ENCODE results near the gene TMEM212.
"Not testable (repeated sequence)": the region's sequence is repeated elsewhere in the genome, so short reads cannot be mapped to it uniquely, and the experiment has no call there.

Gene TMEM212

DNA sequence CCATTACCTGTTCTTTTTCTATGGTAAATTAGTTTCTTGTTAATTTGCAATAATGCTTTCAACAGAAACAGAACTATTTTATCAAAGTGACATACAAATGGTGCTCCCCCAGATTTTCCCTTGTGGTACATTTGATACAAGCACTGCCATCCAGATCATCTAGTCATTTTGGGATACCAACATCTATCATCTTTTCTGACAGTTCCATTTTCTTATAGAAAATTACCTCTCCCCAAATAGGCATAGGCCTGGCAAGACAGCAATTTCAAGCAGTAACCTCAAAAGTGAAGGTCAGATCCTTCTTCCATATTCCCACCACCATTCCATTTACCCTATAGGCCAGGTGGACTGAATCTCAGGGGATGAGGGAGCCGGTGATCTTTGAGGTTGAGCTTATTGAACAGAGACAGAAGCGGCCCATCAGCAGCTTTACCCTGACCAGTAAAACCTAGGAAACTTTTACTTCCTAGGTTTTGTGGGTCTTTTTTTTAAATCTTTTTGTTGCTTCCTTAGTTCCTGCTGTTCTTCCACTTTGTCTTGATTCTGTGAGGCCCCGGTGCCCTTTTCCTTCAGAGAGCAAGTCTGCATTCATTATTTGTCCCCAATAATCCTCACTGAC lies 29.8 kb upstream of the TMEM212 start:
- DNase-seq = no peak

- DNase-seq = no peak
Measured at GRCh38 chr3:171813897-171814460, 29.2 kb upstream of the TMEM212 start.

DNA sequence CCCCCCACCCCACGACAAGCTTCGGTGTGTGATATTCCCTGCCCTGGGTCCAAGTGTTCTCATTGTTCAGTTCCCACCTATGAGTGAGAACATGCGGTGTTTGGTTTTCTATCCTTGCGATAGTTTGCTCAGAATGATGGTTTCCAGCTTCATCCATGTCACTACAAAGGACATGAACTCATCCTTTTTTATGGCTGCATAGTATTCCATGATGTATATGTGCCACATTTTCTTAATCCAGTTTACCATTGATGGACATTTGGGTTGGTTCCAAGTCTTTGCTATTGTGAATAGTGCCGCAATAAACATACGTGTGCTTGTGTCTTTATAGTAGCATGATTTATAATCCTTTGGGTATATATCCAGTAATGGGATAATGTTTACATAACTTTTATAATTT lies 28.5 kb upstream of the TMEM212 start:
- DNase-seq = not testable (repeated sequence)

DNA sequence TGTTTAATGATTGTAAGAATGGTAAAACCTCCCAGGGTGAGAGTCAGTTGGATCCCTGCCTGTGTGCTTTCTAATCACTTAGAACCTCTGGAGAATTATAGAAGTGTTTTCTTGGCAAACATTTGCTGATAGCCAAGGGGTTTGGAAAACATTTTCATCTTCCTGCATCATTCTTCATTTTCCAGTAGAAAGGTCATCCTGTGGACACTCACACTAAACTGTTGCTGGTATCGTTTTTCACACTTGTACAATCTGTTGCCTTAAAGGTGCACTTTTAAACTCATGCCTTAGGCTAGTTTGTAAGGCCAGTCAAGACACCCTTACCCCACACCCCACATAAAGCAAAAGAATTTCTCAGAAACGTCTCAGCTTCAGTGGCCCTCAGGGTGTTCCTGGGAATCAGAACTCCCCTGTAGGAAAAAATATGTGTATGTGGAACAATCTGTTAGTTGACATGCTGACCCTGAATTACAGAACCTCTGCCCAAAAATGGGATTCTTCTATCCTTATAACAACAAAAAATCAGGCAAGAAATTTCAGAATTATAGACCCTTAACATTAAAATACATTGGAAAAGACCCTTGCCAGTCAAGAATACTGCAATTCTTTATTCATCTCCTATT lies 27.1 kb upstream of the TMEM212 start:
- no peak for DNase-seq

- DNase-seq = no peak
Measured at GRCh38 chr3:171817074-171817800, 25.9 kb upstream of the TMEM212 start.

- DNase-seq = no peak
Measured at GRCh38 chr3:171821044-171821443, 22.1 kb upstream of the TMEM212 start.

DNA sequence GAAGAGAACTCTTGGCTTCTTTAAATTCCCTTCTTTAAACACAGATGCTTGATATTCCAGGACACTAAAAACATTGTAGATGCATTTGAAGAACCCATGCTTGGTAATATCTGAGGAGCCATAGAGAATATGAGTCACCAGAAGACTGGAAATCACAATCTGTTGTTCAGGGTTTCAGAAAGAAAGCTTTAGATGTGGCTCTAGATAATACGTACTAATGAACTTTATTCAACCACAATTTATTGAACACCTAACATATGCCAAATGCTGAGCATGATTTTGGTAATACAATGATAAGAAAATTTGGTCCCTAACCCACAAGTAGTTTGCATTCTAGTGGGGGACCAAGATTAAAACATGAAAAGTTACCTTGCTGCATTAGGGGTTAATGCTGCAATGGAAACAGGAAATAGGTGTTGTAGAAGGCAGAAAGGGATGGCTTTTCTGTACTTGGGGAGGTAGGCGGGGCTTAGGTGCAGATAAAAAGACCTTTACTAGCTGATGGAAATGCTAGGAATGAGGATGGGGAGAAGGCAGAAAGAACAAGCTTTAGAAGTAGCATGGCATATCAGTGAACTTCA lies 21.3 kb upstream of the TMEM212 start:
- no peak for DNase-seq

DNA sequence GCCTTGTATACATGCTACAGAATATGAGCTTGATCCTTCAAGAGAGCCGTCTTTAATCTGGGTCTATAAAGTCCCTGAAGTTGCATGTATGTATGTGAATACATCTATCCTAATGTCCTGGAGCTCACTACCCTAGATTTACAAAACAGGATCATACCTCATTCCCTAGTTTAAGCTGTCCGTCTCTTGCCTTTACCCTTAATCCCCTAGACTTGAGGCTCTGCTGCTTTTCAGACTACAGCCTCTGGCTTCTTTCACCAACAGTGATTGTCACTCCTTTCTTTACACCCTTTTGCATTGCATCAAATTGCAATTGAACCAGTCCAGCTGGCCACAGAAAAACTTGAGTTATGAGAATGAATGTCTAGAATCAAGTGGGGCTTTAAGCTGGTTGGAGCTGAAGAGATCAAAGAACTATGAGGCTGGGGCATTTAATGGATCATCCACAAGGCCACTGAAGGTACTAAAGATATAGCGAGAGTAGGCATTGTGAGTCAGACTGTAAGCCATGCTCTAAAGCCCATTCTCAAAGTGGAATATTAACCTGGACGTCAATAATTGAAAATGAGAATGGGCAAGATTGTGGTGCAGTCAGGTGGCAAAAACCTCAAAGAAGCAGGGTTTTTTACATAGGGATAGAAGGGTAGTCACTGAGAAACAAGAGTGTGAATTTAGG lies 20.6 kb upstream of the TMEM212 start:
- no peak for DNase-seq

DNA sequence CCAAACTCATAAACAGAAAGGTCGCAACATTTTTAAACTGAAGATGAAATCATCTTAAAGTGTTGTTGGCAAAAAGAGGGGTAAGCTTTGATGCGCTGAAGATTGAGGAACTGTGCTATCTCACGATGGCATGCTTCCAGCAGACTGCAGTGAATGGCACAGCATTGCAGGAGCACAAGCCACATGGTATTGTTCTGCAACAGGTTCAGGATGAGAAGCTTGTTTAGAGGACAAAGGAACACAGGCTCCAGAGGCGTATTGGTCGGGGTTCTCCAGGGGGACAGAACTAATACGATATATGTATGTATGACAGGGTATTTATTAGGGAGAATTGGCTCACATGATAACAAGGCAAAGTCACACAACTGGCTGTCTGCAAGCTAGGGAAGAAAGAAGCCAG lies 19.0 kb upstream of the TMEM212 start:
- DNase-seq = no peak

DNA sequence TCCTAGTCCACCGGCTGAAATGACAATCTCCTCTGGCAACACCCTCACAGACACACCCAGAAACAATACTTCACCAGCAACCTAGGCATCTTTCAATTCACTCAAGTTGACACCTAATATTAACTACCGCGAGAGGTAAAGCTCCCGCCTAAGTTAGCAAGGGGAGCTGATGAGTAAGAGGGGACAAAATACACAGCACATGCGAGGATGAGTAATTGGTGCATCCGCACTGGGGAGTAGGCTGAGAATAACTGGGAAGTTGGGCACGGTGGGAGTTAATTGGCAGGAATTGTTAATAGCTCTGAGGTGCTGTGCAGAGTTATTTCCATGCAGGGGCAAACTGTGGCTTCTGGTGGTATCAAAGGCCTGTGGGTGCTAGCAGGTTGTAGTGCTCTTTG lies 18.3 kb upstream of the TMEM212 start:
- DNase-seq = no peak

GRCh38 chr3:171825222-171825828 lies 17.8 kb upstream of the TMEM212 start:
- DNase-seq = no peak

GRCh38 chr3:171827385-171827784 lies 15.8 kb upstream of the TMEM212 start:
- DNase-seq = no peak

DNA sequence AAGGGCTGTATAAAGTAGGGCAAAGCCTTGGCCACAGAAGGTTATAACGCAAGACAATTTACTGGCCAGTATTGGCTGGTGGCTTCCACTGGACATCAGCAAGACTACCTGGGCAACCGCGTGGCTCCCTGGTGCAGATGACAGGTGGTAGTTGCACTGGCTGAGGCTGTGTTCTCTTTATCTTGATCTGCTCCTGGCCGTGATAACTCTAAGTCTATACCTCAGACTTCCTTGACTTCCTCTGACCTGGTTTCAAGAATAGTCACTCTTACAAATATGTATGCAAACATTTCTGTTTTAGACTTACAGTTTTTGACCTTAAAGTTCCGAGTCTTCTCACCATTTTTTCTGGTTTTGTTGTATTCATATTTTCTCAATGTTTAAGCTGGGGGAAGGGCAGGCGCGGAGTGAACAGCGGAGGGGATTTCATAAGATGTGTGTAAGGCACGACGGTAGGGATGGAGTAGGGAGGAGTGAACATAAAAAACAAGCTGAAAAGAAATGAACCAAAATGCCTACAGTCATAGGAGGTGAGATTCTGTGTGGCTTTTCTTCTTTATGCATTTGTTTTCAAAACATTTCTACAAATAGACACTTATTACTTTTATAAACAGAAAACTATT lies 15.2 kb upstream of the TMEM212 start:
- no peak for DNase-seq

DNA sequence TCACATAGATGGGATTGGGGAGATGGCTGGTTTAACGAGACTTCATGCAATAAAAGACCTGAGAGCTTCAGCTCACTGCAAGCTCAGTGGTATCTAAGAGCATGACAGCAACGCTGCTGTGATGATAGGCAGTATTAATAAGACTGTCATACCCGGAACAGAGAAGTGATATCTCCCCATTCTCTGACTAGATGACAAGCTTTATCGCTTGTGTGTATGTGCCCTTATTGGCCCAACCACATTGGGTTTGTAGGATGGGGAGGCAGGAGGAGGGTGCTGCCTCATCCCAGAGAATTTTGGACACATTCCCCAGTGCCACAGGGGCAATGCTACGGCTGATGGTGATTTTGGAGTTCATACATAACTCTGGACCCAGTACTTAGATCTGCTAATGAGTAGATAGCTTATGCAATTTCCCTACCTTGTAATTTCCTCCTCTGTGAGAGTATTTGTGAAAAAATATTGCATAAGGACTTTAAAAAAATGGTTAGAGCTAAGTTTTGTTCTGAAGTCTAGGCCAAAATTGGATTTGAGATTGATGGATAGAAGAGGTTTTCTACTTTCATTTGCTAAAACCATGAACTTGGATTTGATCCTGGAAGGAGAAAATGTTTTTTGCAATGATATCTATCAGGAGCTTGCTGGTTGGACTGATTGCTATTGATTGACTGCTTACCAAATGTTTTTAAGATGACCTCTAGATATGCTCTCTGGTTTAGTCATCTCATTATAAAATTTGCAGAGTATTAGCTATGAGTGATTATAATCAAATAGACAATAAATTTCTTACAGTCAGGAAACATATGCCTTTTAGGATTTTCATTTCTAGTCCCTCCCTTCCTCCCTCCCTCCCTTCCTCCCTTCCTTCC lies 14.0 kb upstream of the TMEM212 start:
- no peak for DNase-seq

DNA sequence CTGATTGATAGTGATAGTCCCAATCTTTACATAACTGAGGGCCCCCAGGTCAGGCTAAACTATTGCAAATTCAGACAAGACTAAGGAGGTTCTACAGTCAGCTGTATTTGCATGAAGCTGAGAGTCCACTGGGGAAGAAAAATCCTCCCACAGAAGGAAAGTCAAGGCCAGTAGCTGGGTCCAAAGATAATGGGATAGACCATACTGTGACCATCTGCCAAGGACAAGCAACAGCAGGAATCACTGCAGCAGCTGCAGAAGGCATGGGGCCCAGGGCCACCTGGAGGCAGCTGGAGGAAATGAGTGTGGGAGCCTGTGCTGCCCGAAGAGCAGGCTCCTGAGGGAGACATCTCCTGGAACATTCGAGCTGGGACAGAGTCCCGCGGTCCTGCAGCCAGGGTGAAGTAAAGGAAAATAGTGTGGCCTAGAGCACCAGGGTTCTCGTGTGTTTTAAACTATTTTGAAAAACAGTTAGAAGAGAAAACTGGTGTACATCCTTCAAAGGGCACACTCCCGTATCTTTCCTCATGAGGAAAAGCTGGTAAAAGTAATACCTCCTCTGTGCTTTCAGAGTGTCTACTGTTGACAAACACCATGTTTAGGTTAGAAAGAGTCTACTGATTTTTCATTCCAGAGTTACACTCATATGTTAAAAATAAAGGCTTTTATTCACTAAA lies 13.2 kb upstream of the TMEM212 start:
- DNase-seq = peak; percentile 58

DNA sequence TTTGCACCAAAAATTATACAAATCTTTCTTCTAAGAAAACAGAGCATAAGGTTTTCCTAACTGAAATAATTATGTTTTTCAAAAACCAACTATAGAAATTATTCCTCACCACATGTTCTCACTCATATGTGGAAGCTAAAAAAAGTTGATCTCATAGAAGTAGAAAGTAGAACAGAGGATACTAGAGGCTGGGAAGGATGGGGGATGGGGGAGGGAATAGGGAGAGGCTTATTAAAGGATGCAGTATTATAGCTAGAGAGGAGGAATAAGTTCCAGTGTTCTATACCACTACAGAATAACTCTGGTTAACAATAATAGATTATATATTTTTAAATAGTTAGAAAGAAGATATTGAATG lies 12.7 kb upstream of the TMEM212 start:
- DNase-seq = no peak

GRCh38 chr3:171831936-171832335 lies 11.2 kb upstream of the TMEM212 start:
- no peak for DNase-seq

GRCh38 chr3:171832989-171833388 lies 10.2 kb upstream of the TMEM212 start:
- no peak for DNase-seq

- peak; percentile 21 for DNase-seq
Measured at GRCh38 chr3:171833789-171834460, 9.2 kb upstream of the TMEM212 start.

DNA sequence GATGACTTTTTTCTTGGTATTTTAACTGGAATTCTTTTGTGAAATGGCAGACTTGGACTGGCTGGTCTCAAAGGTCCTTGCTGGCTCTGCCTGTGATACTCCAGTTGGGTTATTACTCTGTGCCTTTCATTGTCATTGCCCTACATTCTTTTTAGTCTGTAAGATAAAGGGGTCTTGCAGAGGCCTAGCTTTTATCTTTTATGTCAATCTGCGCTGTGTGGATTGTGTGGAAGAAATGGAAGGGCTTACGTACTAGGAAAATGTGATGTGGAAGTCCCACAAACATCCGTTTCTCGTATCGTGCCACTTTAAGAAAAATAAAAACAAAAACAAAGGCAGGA lies 8.7 kb upstream of the TMEM212 start:
- DNase-seq = no peak
